ENCODE results near the gene GAK. TPM values are rescaled to one million over a fixed set of nuclear protein-coding genes. Genes with fewer than 3 reads are reported as not detected.

GAK gene
- total and polyA plus RNA-seq, 10 donors = 112 to 249 (median 190) TPM

- Histone ChIP-seq H3K4me1 (peaks cover 13 to 62% (median 46%) of the 10 kb centered on the region in 6 donors), H3K27me3 (replicated peaks in 1 of 7) (peaks cover 0 to 15% (median 0%) of the 10 kb centered on the region in 7 donors), H3K9me3 (no peaks in the 10 kb centered on the region), H3K27ac (peak overlapping the region in 3 of 8 donors; percentile 37 to 77 (median 66)), H3K4me3 (peak overlapping the region in 1 of 8 donors; percentile 95), H3K36me3 (peaks cover 0 to 17% (median 10%) of the 10 kb centered on the region in 6 donors)
- TF ChIP-seq CTCF (IDR thresholded peaks at IDR 0.05 in 8 of 11, conservative IDR thresholded peaks at IDR 0.05 in 3 of 11) (no peak), POLR2AphosphoS5 (IDR thresholded peaks at IDR 0.05) (no peak)
- DNase-seq = no peak
- WGBS, 5 donors = 75 to 87% (median 87%) methylated on average over 17 of the region's 17 CpGs
- intact Hi-C loops (cut with DNase I; ENCODE audit: low total_unique reads) = loop anchor here (5.0 kb wide), 1 partner anchor 39 kb away; the partner anchor contains the start of genes GAK and TMEM175
Measured at GRCh38 chr4:970854-971520, 38.9 kb upstream of the GAK start.

DNA sequence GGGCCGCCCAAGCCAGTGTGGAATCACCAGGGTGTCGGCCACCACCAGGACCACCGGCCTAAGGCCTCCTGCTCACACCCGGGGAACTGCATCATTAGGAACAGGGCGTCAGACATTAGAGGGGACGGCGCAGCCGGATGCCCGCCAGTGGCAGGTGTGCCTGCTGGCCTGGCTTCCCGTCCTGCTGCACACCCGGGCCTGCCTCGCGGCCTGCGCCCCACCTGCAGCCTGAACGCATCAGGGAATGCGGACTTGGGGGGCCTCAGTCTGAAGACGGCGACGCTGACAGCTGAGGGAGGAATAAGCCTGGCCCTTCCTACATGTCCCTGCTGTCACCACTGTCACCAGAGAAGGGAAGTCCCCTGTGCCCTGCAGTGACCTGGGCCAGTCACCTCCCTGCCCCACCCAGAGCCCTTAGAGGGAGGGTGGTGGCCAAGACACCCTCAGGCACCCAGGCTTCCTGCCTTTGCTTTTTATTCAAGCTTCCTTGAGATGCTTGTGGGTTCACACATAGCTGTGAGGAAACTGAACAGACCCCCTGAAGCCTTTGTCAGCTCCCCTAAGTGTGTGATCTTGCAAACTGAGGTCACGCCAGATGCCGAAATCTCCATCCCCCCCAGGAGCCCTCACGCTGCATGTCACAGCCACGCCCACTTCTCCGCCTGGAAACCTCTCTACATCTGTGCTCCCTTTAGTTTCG, 38.1 kb upstream of the GAK start:
- no peak for DNase-seq
- H3K9me3 ChIP-seq = no peaks in the 10 kb centered on the region
- no peak for TF ChIP-seq POLR2A (IDR thresholded peaks at IDR 0.05)
- peak in 2 of 3 donors; percentile 7 to 29 for TF ChIP-seq POLR2AphosphoS5 (IDR thresholded peaks at IDR 0.05)
- TF ChIP-seq CTCF (IDR thresholded peaks at IDR 0.05 in 8 of 11, conservative IDR thresholded peaks at IDR 0.05 in 3 of 11) = no peak
- peaks cover 13 to 62% (median 46%) of the 10 kb centered on the region in 6 donors for H3K4me1 ChIP-seq
- H3K4me3 ChIP-seq = peak overlapping the region in 1 of 8 donors; percentile 24
- 86 to 89% (median 87%) methylated on average over 24 to 25 of the region's 25 CpGs for WGBS, 5 donors
- intact Hi-C loops (cut with DNase I; ENCODE audit: low total_unique reads) = loop anchor here (5.0 kb wide), 1 partner anchor 38 kb away; the partner anchor contains the start of genes GAK and TMEM175
- H3K36me3 ChIP-seq = peaks cover 0 to 25% (median 18%) of the 10 kb centered on the region in 6 donors
- H3K27me3 ChIP-seq (replicated peaks in 1 of 7) = peaks cover 0 to 15% (median 0%) of the 10 kb centered on the region in 7 donors
- peak overlapping the region in 3 of 8 donors; percentile 22 to 77 (median 66) for H3K27ac ChIP-seq

DNA sequence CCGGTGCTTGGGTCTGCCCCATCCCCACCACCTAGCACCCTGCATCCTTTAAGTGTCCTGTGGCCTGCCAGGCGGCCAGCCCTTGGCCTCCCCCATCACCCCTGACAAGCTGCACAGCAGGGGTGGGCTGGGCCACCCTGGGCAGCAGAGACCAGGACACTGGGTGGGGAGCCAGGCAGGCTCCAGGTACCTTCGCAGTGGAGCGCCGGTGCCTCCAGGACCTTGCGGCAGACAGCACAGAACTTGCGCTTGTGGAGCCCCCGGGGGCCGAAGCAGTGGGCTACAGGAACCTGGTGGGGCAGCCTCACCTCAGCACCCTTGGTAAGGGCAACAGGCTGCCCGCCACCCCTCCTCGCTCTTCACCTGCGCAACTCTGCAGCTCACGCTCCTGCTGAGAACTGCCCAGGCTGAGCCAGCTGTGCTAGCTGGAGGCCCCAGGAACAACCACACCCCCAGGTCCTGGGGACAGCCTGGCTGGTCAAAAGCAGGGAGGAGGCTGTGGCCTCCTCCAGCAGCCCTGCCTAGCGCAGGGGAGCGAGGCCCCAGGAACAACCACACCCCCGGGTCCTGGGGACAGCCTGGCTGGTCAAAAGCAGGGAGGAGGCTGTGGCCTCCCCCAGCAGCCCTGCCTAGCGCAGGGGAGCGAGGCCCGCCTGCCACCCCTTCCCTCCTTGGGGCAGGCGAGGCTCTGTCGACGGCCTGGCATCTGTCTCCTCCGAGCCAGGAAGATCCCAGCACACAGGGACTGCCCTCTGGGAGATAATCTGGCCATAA, 36.7 kb upstream of the GAK start:
- Histone ChIP-seq H3K9me3 (no peaks in the 10 kb centered on the region), H3K27ac (no peak overlapping the region), H3K36me3 (peaks cover 0 to 38% (median 27%) of the 10 kb centered on the region in 6 donors), H3K4me3 (peak overlapping the region in 1 of 8 donors; percentile 37), H3K27me3 (replicated peaks in 1 of 7) (peaks cover 0 to 15% (median 0%) of the 10 kb centered on the region in 7 donors), H3K4me1 (peaks cover 13 to 54% (median 43%) of the 10 kb centered on the region in 6 donors)
- no peak for DNase-seq
- no peak for TF ChIP-seq CTCF (IDR thresholded peaks at IDR 0.05 in 8 of 11, conservative IDR thresholded peaks at IDR 0.05 in 3 of 11)
- TF ChIP-seq POLR2AphosphoS5 (IDR thresholded peaks at IDR 0.05) = no peak
- no peak for TF ChIP-seq POLR2A (IDR thresholded peaks at IDR 0.05)
- intact Hi-C loops (cut with DNase I; ENCODE audit: low total_unique reads) = no loop called here
- WGBS, 5 donors = 90 to 93% (median 90%) methylated on average over 10 to 23 of the region's 23 CpGs

All from spleen (tissue), 11 donors.